Endodermal cell (in vitro differentiated cells): ENCODE results near the gene TIMP2. TPM values are rescaled to one million over a fixed set of nuclear protein-coding genes. Genes with fewer than 3 reads are reported as not detected.

Experiments
- DNase-seq: peaks from one replicate; pipeline ENCODE4 v3.0.0-alpha.2; 2017
- H3K27ac ChIP-seq: 2 replicates; pipeline ENCODE4 v1.5.1; 2013; ENCODE audit warnings: mild to moderate bottlenecking, low read depth, low read length, moderate library complexity
- H3K27me3 ChIP-seq: 2 replicates; pipeline ENCODE4 v1.6.1; 2013; ENCODE audit warnings: mild to moderate bottlenecking, low read length, moderate library complexity; ENCODE audit not compliant: insufficient read depth, control insufficient read depth, poor library complexity, severe bottlenecking
- H3K36me3 ChIP-seq: 2 replicates; pipeline ENCODE4 v1.7.0; 2013; ENCODE audit warnings: mild to moderate bottlenecking, low read length, moderate library complexity; ENCODE audit not compliant: control insufficient read depth, insufficient read depth
- H3K4me1 ChIP-seq: one replicate; pipeline ENCODE4 v1.7.0; 2013; ENCODE audit warnings: low read length; ENCODE audit not compliant: control insufficient read depth, insufficient read depth
- H3K4me3 ChIP-seq: 2 replicates; pipeline ENCODE4 v1.5.1; 2013; ENCODE audit warnings: mild to moderate bottlenecking, low read length, moderate library complexity
- H3K9ac ChIP-seq: 2 replicates; pipeline ENCODE4 v1.6.1; 2013; ENCODE audit warnings: mild to moderate bottlenecking, low read length, moderate library complexity; ENCODE audit not compliant: poor library complexity, severe bottlenecking; ENCODE audit errors: extremely low read depth
- H3K9me3 ChIP-seq: 2 replicates; pipeline ENCODE4 v1.6.1; 2013; ENCODE audit warnings: mild to moderate bottlenecking, low read length, moderate library complexity; ENCODE audit not compliant: control insufficient read depth
- H3K27ac Mint-ChIP-seq: 2 replicates; pipeline ENCODE4 v1.8.0; 2020; ENCODE audit warnings: mixed read lengths
- H3K27me3 Mint-ChIP-seq: 2 replicates; pipeline ENCODE4 v1.8.0; 2021; ENCODE audit warnings: mild to moderate bottlenecking, mixed read lengths; ENCODE audit not compliant: insufficient read depth
- H3K36me3 Mint-ChIP-seq: 2 replicates; pipeline ENCODE4 v1.8.0; 2020; ENCODE audit warnings: low read depth, mixed read lengths
- H3K4me1 Mint-ChIP-seq: 2 replicates; pipeline ENCODE4 v1.8.0; 2020; ENCODE audit warnings: mixed read lengths
- H3K4me3 Mint-ChIP-seq: 2 replicates; pipeline ENCODE4 v1.8.0; 2020; ENCODE audit warnings: mild to moderate bottlenecking, moderate library complexity, mixed read lengths
- H3K9me3 Mint-ChIP-seq: 2 replicates; pipeline ENCODE4 v1.8.0; 2020; ENCODE audit warnings: mild to moderate bottlenecking, mixed read lengths
- CTCF ChIP-seq: fragments of 200-600 bp; sonication (generic); conservative IDR thresholded peaks from 2 replicates; pipeline ENCODE4 v1.5.0; 2021; ENCODE audit warnings: antibody characterized with exemption, mild to moderate bottlenecking
- whole genome bisulfite sequencing, 2 experiments: methylation state at CpG; one replicate each; pipeline versions ENCODE4 v1.1.5 to v1.1.7; 2013; ENCODE audit warnings: missing lambda C conversion rate in 2 of 2, mixed read lengths in 1 of 2; ENCODE audit not compliant: insufficient coverage in 1 of 2, insufficient read length in 1 of 2; 5-methylcytosine and 5-hydroxymethylcytosine counted together
- total RNA-seq, 2 donors: library from RNA; stranded (reverse); fragmentation: NEBNext Ultra II Directional in 1 of 2; extraction: Animal tissue kit (Norgen Biotek cat#: 25700) in 1 of 2; gene quantifications; 2 replicates in 1 of 2; 3 replicates in 1 of 2; pipeline ENCODE4 v1.2.1, GENCODE V29; 2021

TIMP2 gene
- total RNA-seq, 2 donors from 2014 or later = 36.9 to 42.7 TPM

- Histone ChIP-seq H3K36me3 (no peaks in the 10 kb centered on the region), H3K4me1 (no peaks in the 10 kb centered on the region), H3K4me3 (no peak overlapping the region), H3K9me3 (no peaks in the 10 kb centered on the region), H3K9ac (no peak overlapping the region), H3K27ac (no peak overlapping the region), H3K27me3 (no peaks in the 10 kb centered on the region)
- H3K4me1 Mint-ChIP-seq = peaks cover 5% of the 10 kb centered on the region
- no peak for TF ChIP-seq CTCF
- WGBS, 2 experiments = 95 to 98% methylated on average over 9 to 10 of the region's 10 CpGs
- H3K9me3 Mint-ChIP-seq = no peaks in the 10 kb centered on the region
- DNase-seq = no peak
- no peak overlapping the region for H3K4me3 Mint-ChIP-seq
- H3K36me3 Mint-ChIP-seq = peaks cover 8% of the 10 kb centered on the region
- H3K27ac Mint-ChIP-seq = no peak overlapping the region
- H3K27me3 Mint-ChIP-seq = no peaks in the 10 kb centered on the region
Measured at GRCh38 chr17:78901806-78902205, 23.4 kb downstream of the TIMP2 start.

- no peak for DNase-seq
- Histone ChIP-seq H3K27me3 (no peaks in the 10 kb centered on the region), H3K27ac (no peak overlapping the region), H3K36me3 (no peaks in the 10 kb centered on the region), H3K9me3 (no peaks in the 10 kb centered on the region), H3K4me3 (no peak overlapping the region), H3K4me1 (no peaks in the 10 kb centered on the region), H3K9ac (no peak overlapping the region)
- no peaks in the 10 kb centered on the region for H3K27me3 Mint-ChIP-seq
- peaks cover 8% of the 10 kb centered on the region for H3K36me3 Mint-ChIP-seq
- H3K9me3 Mint-ChIP-seq = no peaks in the 10 kb centered on the region
- no peak overlapping the region for H3K4me3 Mint-ChIP-seq
- no peak for TF ChIP-seq CTCF
- WGBS, 2 experiments = 92% methylated on average over 27 to 29 of the region's 29 CpGs
- peaks cover 5% of the 10 kb centered on the region for H3K4me1 Mint-ChIP-seq
- no peak overlapping the region for H3K27ac Mint-ChIP-seq
Measured at GRCh38 chr17:78900816-78901215, 24.4 kb downstream of the TIMP2 start.

GRCh38 chr17:78899361-78900260 lies 25.6 kb downstream of the TIMP2 start:
- no peak for TF ChIP-seq CTCF
- peak overlapping the region; percentile 4 for H3K27ac ChIP-seq
- no peaks in the 10 kb centered on the region for H3K36me3 ChIP-seq
- H3K4me3 ChIP-seq = no peak overlapping the region
- H3K9me3 Mint-ChIP-seq = no peaks in the 10 kb centered on the region
- peak overlapping the region; percentile 37 for H3K27ac Mint-ChIP-seq
- no peaks in the 10 kb centered on the region for H3K9me3 ChIP-seq
- no peak overlapping the region for H3K9ac ChIP-seq
- peak; percentile 75 for DNase-seq
- H3K4me1 Mint-ChIP-seq = peaks cover 5% of the 10 kb centered on the region
- no peak overlapping the region for H3K4me3 Mint-ChIP-seq
- no peaks in the 10 kb centered on the region for H3K4me1 ChIP-seq
- H3K36me3 Mint-ChIP-seq = peaks cover 8% of the 10 kb centered on the region
- 67 to 80% methylated on average over 12 to 18 of the region's 18 CpGs for WGBS, 2 experiments
- no peaks in the 10 kb centered on the region for H3K27me3 ChIP-seq
- no peaks in the 10 kb centered on the region for H3K27me3 Mint-ChIP-seq
